Ovary (tissue), 9 donors: ENCODE results near the gene RAPGEFL1. TPM values are rescaled to one million over a fixed set of nuclear protein-coding genes. Genes with fewer than 3 reads are reported as not detected.
A peak's percentile ranks its signal among the peaks of the same experiment; 100 is the strongest.
"Not testable (repeated sequence)": the region's sequence is repeated elsewhere in the genome, so short reads cannot be mapped to it uniquely, and the experiment has no call there.

Experiments
- DNase-seq, 5 donors: peaks; one replicate each; pipeline ENCODE4 v3.0.0-alpha.2; 2019 to 2020
- H3K27ac ChIP-seq, 2 donors: fragments of 200-600 bp; one replicate each; pipeline versions ENCODE4 v1.5.1 to v1.8.0; 2019 to 2022
- H3K27me3 ChIP-seq: fragments of 200-600 bp; one replicate; pipeline ENCODE4 v1.8.0; 2022
- H3K36me3 ChIP-seq: fragments of 200-600 bp; sonication (generic); one replicate; pipeline ENCODE4 v1.5.1; 2019
- H3K4me1 ChIP-seq: one replicate; pipeline ENCODE4 v1.8.1; 2013; ENCODE audit warnings: mild to moderate bottlenecking, moderate library complexity; ENCODE audit not compliant: insufficient read depth
- H3K4me3 ChIP-seq: fragments of 200-600 bp; sonication (generic); one replicate; pipeline ENCODE4 v1.5.1; 2017
- H3K9me3 ChIP-seq, 2 donors: fragments of 200-600 bp in 1 of 2; sonication (generic) in 1 of 2; one replicate each; pipeline versions ENCODE4 v1.5.1 to v1.8.1; 2013 to 2019; ENCODE audit warnings: mild to moderate bottlenecking in 1 of 2, moderate library complexity in 1 of 2
- CTCF ChIP-seq, 3 donors: fragments of 450-650 bp in 2 of 3; fragments of 200-600 bp in 1 of 3; IDR thresholded peaks; one replicate each; pipeline versions ENCODE4 v1.5.1 to v1.8.0; 2016 to 2022; ENCODE audit warnings: antibody characterized with exemption in 3 of 3, mild to moderate bottlenecking in 1 of 3
- EP300 ChIP-seq: sonication (generic); formaldehyde crosslinking; IDR thresholded peaks from one replicate; pipeline ENCODE4 v1.6.1; 2017; ENCODE audit warnings: antibody characterized with exemption
- POLR2A ChIP-seq: fragments of 450-650 bp; IDR thresholded peaks from one replicate; pipeline ENCODE4 v1.6.1; 2017; ENCODE audit warnings: antibody characterized with exemption, mild to moderate bottlenecking, moderate library complexity
- WGBS, 3 donors: extraction: QIAGEN DNeasy Blood & Tissue Kit in 1 of 3; methylation state at CpG; one replicate each; pipeline versions ENCODE4 v1.1.5 to v1.1.7; 2013 to 2017; 5-methylcytosine and 5-hydroxymethylcytosine counted together
- intact Hi-C, 4 donors: fragments of 100-400 bp; cut with DNase I; formaldehyde crosslinking; loops; one replicate each; pipeline versions ENCODE4 v1.11.0 to v1.15.1; 2022 to 2023
- polyA plus RNA-seq, 2 donors: library from polyadenylated mRNA; stranded (reverse); fragments of 200-250 nt in 1 of 2; fragments of 350-450 nt in 1 of 2; fragmentation: Illumina TruSeq in 1 of 2; extraction: RNeasy Lipid Tissue Mini Kit (QIAGEN cat#74804) in 1 of 2; gene quantifications; one replicate each; pipeline ENCODE4 v1.2.3, GENCODE V29; 2013 to 2014
- total RNA-seq, 7 donors: library from RNA; depleted of rRNA in 2 of 7; stranded (reverse); fragments of >200 nt in 2 of 7; fragmentation: NEBNext Ultra II Directional in 3 of 7; extraction: Animal tissue kit (Norgen Biotek cat#: 25700) in 3 of 7; gene quantifications; one replicate each; pipeline versions ENCODE4 v1.1.0 to v1.2.4, GENCODE V29; 2016 to 2023
- donor health status: DM: no; HTN: no; CAD: no; lungs with moderate emphysema.
- donor health status: DM: no; HTN: no; CAD: no.
- donor health status: Bipolar disorder and iron deficiency.
- donor health status: DM: yes; HTN: yes; CAD: no.
- donor health status: DM: no; HTN: no; CAD: no.
- donor health status: DM: yes; HTN: yes; CAD: no.

Gene RAPGEFL1
- total and polyA plus RNA-seq, 9 donors = 1.4 to 9.1 (median 5.3) TPM

GRCh38 chr17:40203131-40203530 lies 25.9 kb downstream of the RAPGEFL1 start:
- Histone ChIP-seq H3K27me3 (no peaks in the 10 kb centered on the region), H3K36me3 (no peaks in the 10 kb centered on the region), H3K27ac (no peak overlapping the region), H3K4me3 (no peak overlapping the region), H3K4me1 (no peaks in the 10 kb centered on the region), H3K9me3 (no peaks in the 10 kb centered on the region)
- intact Hi-C loops = loop anchor here in 3 of 4 donors (5.0 to 10.0 kb wide), 3 partner anchors 149 to 154 kb away; no protein-coding TSS in a partner anchor
- DNase-seq = no peak
- 72 to 73% (median 72%) methylated on average over 4 of the region's 4 CpGs for WGBS, 3 donors
- TF ChIP-seq CTCF (IDR thresholded peaks at IDR 0.05) (no peak), POLR2A (no peak)

GRCh38 chr17:40206193-40206592 lies 28.9 kb downstream of the RAPGEFL1 start:
- not testable (repeated sequence) for H3K9me3 ChIP-seq, H3K27ac ChIP-seq, H3K4me1 ChIP-seq, H3K27me3 ChIP-seq, DNase-seq, H3K36me3 ChIP-seq, H3K4me3 ChIP-seq
- 93 to 97% (median 94%) methylated on average over 8 of the region's 8 CpGs for WGBS, 3 donors
- intact Hi-C loops = loop anchor here in 1 of 4 donors (10.0 kb wide), 1 partner anchor 149 kb away; no protein-coding TSS in a partner anchor

GRCh38 chr17:40209404-40210093 lies 32.3 kb downstream of the RAPGEFL1 start:
- Histone ChIP-seq H3K9me3 (no peaks in the 10 kb centered on the region), H3K27ac (no peak overlapping the region), H3K36me3 (no peaks in the 10 kb centered on the region), H3K4me1 (no peaks in the 10 kb centered on the region), H3K27me3 (no peaks in the 10 kb centered on the region), H3K4me3 (no peak overlapping the region)
- 20 to 32% (median 26%) methylated on average over 2 of the region's 2 CpGs for WGBS, 3 donors
- intact Hi-C loops = loop anchor here in 2 of 4 donors (10.0 kb wide), 2 partner anchors 75 to 145 kb away; partner anchors contain the start of gene CDC6 (in 1 of the 2)
- no peak for TF ChIP-seq CTCF (IDR thresholded peaks at IDR 0.05)
- DNase-seq = no peak

GRCh38 chr17:40213914-40214313 lies 36.6 kb downstream of the RAPGEFL1 start:
- H3K9me3 ChIP-seq, H3K4me3 ChIP-seq, DNase-seq, H3K4me1 ChIP-seq, H3K27me3 ChIP-seq, H3K27ac ChIP-seq, H3K36me3 ChIP-seq: not testable (repeated sequence)
- WGBS, 3 donors = 68 to 77% (median 73%) methylated on average over 6 of the region's 6 CpGs
- intact Hi-C loops = loop anchor here in 1 of 4 donors (10.0 kb wide), 1 partner anchor 71 kb away; the partner anchor contains the start of gene CDC6

- intact Hi-C loops = loop anchor here in 1 of 4 donors (10.0 kb wide), 1 partner anchor 67 kb away; the partner anchor contains the start of gene CDC6
- WGBS, 3 donors = 69 to 78% (median 70%) methylated on average over 7 of the region's 7 CpGs
- DNase-seq = no peak
These were observed 40.9 kb downstream of the RAPGEFL1 start for GRCh38 chr17:40218006-40218739.

More at GRCh38 chr17:40218006-40218739, 40.9 kb downstream of the RAPGEFL1 start:
- Histone ChIP-seq H3K27ac (no peak overlapping the region), H3K4me1 (peaks cover 5% of the 10 kb centered on the region), H3K4me3 (peak overlapping the region; percentile 78), H3K36me3 (no peaks in the 10 kb centered on the region), H3K27me3 (no peaks in the 10 kb centered on the region), H3K9me3 (no peaks in the 10 kb centered on the region)
- no peak for TF ChIP-seq EP300
- no peak for TF ChIP-seq POLR2A
- TF ChIP-seq CTCF (IDR thresholded peaks at IDR 0.05) = no peak
